OCI-LY1 (cell line): ENCODE data around the gene ENTPD2.
A peak's percentile ranks its signal among the peaks of the same experiment; 100 is the strongest.

ENCODE experiments used
- H2AFZ ChIP-seq: fragments of 200-600 bp; sonication (generic), shearing (Covaris generic); 2 replicates; pipeline ENCODE4 v1.6.0; 2014; ENCODE audit warnings: antibody characterized with exemption, mild to moderate bottlenecking, low read length
- H3F3A ChIP-seq: fragments of 200-600 bp; sonication (generic), shearing (Covaris generic); 2 replicates; pipeline ENCODE4 v1.6.0; 2014; ENCODE audit warnings: mild to moderate bottlenecking, antibody characterized with exemption, low read length, moderate library complexity; ENCODE audit not compliant: insufficient read depth
- H3K27ac ChIP-seq: fragments of 200-600 bp; sonication (generic); 2 replicates; pipeline ENCODE4 v1.5.1; 2014; ENCODE audit warnings: low read length, mixed run types, mild to moderate bottlenecking, low read depth; ENCODE audit not compliant: poor library complexity, severe bottlenecking
- H3K27me3 ChIP-seq: fragments of 200-600 bp; sonication (generic); 2 replicates; pipeline ENCODE4 v1.6.0; 2014; ENCODE audit warnings: antibody characterized with exemption, mild to moderate bottlenecking, low read length, moderate library complexity; ENCODE audit not compliant: insufficient read depth
- H3K36me3 ChIP-seq: fragments of 200-600 bp; sonication (generic); 2 replicates; pipeline ENCODE4 v1.6.1; 2014; ENCODE audit warnings: mild to moderate bottlenecking, antibody characterized with exemption, low read length, moderate library complexity, mixed read lengths; ENCODE audit not compliant: insufficient read depth
- H3K4me1 ChIP-seq: fragments of 200-600 bp; sonication (generic); 2 replicates; pipeline ENCODE4 v1.5.1; 2014; ENCODE audit warnings: mild to moderate bottlenecking, low read length, moderate library complexity; ENCODE audit not compliant: insufficient read depth, severe bottlenecking
- H3K4me2 ChIP-seq: fragments of 200-600 bp; sonication (generic), shearing (Covaris generic); 2 replicates; pipeline ENCODE4 v1.6.1; 2014; ENCODE audit warnings: low read length
- H3K4me3 ChIP-seq: fragments of 200-600 bp; sonication (generic); 2 replicates; pipeline ENCODE4 v1.5.1; 2014; ENCODE audit warnings: low read length, low read depth, mild to moderate bottlenecking, mixed read lengths; ENCODE audit not compliant: poor library complexity, severe bottlenecking
- H3K79me2 ChIP-seq: fragments of 200-600 bp; shearing (Covaris generic); 2 replicates; pipeline ENCODE4 v1.6.1; 2016; ENCODE audit warnings: mixed run types, low read length, mixed read lengths; ENCODE audit not compliant: insufficient read depth
- H3K9ac ChIP-seq: fragments of 200-600 bp; sonication (generic), shearing (Covaris generic); 2 replicates; pipeline ENCODE4 v1.6.1; 2014; ENCODE audit warnings: mild to moderate bottlenecking, low read length, mixed read lengths
- H3K9me2 ChIP-seq: fragments of 200-600 bp; sonication (generic), shearing (Covaris generic); 2 replicates; pipeline ENCODE4 v1.6.1; 2014; ENCODE audit warnings: low read depth, mild to moderate bottlenecking, low read length, mixed read lengths
- H3K9me3 ChIP-seq: fragments of 200-600 bp; shearing (Covaris generic); 2 replicates; pipeline ENCODE4 v1.6.1; 2014; ENCODE audit warnings: low read length, mixed read lengths
- H4K20me1 ChIP-seq: fragments of 200-600 bp; sonication (generic), shearing (Covaris generic); 2 replicates; pipeline ENCODE4 v1.6.0; 2016; ENCODE audit warnings: mild to moderate bottlenecking, low read length; ENCODE audit not compliant: insufficient read depth
- CTCF ChIP-seq: fragments of 200-600 bp; sonication (generic), shearing (Covaris generic); IDR thresholded peaks from 2 replicates; pipeline ENCODE4 v1.5.1; 2017; ENCODE audit warnings: mild to moderate bottlenecking, antibody characterized with exemption, low read length, moderate library complexity, mixed read lengths
- EZH2 ChIP-seq: fragments of 200-600 bp; sonication (generic), shearing (Covaris generic); IDR thresholded peaks from 2 replicates; pipeline ENCODE4 v1.8.0; 2017; ENCODE audit warnings: borderline replicate concordance, mixed run types, mild to moderate bottlenecking, antibody characterized with exemption, low read length, moderate library complexity, mixed read lengths

ENTPD2 gene

GRCh38 chr9:137052998-137053943 is 590 bp downstream of the ENTPD2 start:
- no peaks in the 10 kb centered on the region for H3F3A ChIP-seq
- no peak overlapping the region for H2AFZ ChIP-seq
- no peaks in the 10 kb centered on the region for H4K20me1 ChIP-seq
- no peaks in the 10 kb centered on the region for H3K79me2 ChIP-seq
- H3K9me2 ChIP-seq, result no peaks in the 10 kb centered on the region
- TF ChIP-seq EZH2 (no peak), CTCF (no peak)
- H3K4me3 ChIP-seq, result peak overlapping the region; percentile 33
- no peaks in the 10 kb centered on the region for H3K9me3 ChIP-seq
- H3K4me2 ChIP-seq, result 0 out of 2 replicates have a peak overlapping the region, but pooled peaks have one; percentile 10
- no peak overlapping the region for H3K9ac ChIP-seq
- H3K27me3 ChIP-seq, result peaks cover 10% of the 10 kb centered on the region; the same call in 1 of the 2 replicates
- H3K27ac ChIP-seq, result no peak overlapping the region
- H3K36me3 ChIP-seq, result no peaks in the 10 kb centered on the region
- H3K4me1 ChIP-seq, result peaks cover 4% of the 10 kb centered on the region

- H3K79me2 ChIP-seq, result no peaks in the 10 kb centered on the region
- no peaks in the 10 kb centered on the region for H4K20me1 ChIP-seq
- no peak overlapping the region for H3K4me2 ChIP-seq
- no peak overlapping the region for H3K27ac ChIP-seq
- H3K4me3 ChIP-seq, result no peak overlapping the region
- no peak overlapping the region for H2AFZ ChIP-seq
- peaks cover 10% of the 10 kb centered on the region for H3K27me3 ChIP-seq
- H3K4me1 ChIP-seq, result peaks cover 4% of the 10 kb centered on the region
- TF ChIP-seq EZH2 (no peak), CTCF (no peak)
- H3K9me3 ChIP-seq, result no peaks in the 10 kb centered on the region
- H3K9ac ChIP-seq, result no peak overlapping the region
- no peaks in the 10 kb centered on the region for H3K36me3 ChIP-seq
- H3F3A ChIP-seq, result no peaks in the 10 kb centered on the region
- no peaks in the 10 kb centered on the region for H3K9me2 ChIP-seq
Measured at GRCh38 chr9:137052293-137052692, 1.6 kb downstream of the ENTPD2 start.

GRCh38 chr9:137051145-137051724 is 2.6 kb downstream of the ENTPD2 start:
- H3K4me3 ChIP-seq, result no peak overlapping the region
- H3K9me2 ChIP-seq, result no peaks in the 10 kb centered on the region
- peaks cover 10% of the 10 kb centered on the region for H3K27me3 ChIP-seq
- no peak overlapping the region for H3K27ac ChIP-seq
- no peaks in the 10 kb centered on the region for H4K20me1 ChIP-seq
- no peaks in the 10 kb centered on the region for H3K79me2 ChIP-seq
- no peak overlapping the region for H2AFZ ChIP-seq
- no peak overlapping the region for H3K4me2 ChIP-seq
- H3K9ac ChIP-seq, result no peak overlapping the region
- TF ChIP-seq EZH2 (no peak), CTCF (no peak)
- H3K4me1 ChIP-seq, result peaks cover 7% of the 10 kb centered on the region
- no peaks in the 10 kb centered on the region for H3K9me3 ChIP-seq
- H3K36me3 ChIP-seq, result no peaks in the 10 kb centered on the region
- no peaks in the 10 kb centered on the region for H3F3A ChIP-seq
